WI38 (cell line): Measurements from ENCODE around the gene GRID2.

Experiments used
- H3K4me3 ChIP-seq: 2 replicates; pipeline ENCODE4 v1.5.1; 2011; ENCODE audit warnings: low read depth, mild to moderate bottlenecking, control low read depth, low read length
- TF ChIP-seq, protein P1 (sequence below): IDR thresholded peaks from 2 replicates; pipeline ENCODE4 v1.5.1; 2012; ENCODE audit warnings: low read depth, mild to moderate bottlenecking, control low read depth, low read length

GRID2 gene

GRCh38 chr4:92776080-92776479 is 472.3 kb downstream of the GRID2 start:
- TF ChIP-seq, protein P1, sequence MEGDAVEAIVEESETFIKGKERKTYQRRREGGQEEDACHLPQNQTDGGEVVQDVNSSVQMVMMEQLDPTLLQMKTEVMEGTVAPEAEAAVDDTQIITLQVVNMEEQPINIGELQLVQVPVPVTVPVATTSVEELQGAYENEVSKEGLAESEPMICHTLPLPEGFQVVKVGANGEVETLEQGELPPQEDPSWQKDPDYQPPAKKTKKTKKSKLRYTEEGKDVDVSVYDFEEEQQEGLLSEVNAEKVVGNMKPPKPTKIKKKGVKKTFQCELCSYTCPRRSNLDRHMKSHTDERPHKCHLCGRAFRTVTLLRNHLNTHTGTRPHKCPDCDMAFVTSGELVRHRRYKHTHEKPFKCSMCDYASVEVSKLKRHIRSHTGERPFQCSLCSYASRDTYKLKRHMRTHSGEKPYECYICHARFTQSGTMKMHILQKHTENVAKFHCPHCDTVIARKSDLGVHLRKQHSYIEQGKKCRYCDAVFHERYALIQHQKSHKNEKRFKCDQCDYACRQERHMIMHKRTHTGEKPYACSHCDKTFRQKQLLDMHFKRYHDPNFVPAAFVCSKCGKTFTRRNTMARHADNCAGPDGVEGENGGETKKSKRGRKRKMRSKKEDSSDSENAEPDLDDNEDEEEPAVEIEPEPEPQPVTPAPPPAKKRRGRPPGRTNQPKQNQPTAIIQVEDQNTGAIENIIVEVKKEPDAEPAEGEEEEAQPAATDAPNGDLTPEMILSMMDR, result no peak
- no peak overlapping the region for H3K4me3 ChIP-seq

DNA sequence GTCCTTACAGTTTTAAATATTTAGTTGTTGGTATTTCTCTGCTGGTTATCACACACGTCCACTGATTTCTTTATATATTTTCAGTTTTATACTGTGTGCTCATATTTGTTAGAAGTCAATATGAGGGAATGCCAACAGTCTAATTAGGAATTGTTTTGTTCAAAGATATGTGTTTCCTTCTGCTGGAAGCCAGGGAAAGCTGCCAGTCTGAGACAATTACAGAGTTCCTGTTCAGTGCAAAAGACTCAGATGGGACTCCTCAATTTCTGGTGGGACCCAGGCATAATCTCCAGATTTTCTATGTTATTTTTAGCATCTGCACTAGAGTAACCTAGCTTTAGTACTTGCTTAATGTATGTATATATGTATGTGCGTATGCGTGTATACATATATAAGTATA is 486.0 kb downstream of the GRID2 start:
- TF ChIP-seq, protein P1, result no peak
- no peak overlapping the region for H3K4me3 ChIP-seq

DNA sequence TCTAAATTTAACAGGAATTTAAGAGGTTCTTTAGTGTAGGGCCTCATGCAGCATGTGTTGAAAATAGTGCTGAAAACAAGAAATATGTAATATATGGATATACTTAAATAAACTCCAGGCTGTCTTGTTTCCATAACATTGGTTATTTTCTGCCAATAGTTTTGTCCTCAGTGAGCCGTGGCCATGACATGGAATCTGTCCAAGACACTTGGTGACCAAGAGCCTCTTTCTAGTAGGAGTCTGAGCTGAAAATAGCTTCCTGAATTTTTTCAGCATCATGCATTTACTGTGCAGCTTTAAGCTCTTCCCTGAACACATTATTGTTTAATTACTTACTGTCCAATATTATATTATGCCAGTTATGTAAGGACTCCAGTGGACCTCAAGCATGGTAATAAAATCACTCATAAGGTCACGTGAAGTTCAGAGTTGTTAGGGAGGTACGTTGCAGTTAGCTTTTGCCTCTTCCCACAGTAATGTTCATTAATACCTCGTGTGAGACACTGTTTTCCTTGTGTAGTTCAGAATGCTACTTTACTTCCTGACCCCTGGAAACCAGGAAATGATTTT is 488.2 kb downstream of the GRID2 start:
- TF ChIP-seq, protein P1, result no peak
- no peak overlapping the region for H3K4me3 ChIP-seq

GRCh38 chr4:92809381-92809780 is 505.6 kb downstream of the GRID2 start:
- no peak overlapping the region for H3K4me3 ChIP-seq
- TF ChIP-seq, protein P1, result no peak

GRCh38 chr4:92812652-92813051 is 508.9 kb downstream of the GRID2 start:
- H3K4me3 ChIP-seq, result no peak overlapping the region
- TF ChIP-seq, protein P1, result no peak

DNA sequence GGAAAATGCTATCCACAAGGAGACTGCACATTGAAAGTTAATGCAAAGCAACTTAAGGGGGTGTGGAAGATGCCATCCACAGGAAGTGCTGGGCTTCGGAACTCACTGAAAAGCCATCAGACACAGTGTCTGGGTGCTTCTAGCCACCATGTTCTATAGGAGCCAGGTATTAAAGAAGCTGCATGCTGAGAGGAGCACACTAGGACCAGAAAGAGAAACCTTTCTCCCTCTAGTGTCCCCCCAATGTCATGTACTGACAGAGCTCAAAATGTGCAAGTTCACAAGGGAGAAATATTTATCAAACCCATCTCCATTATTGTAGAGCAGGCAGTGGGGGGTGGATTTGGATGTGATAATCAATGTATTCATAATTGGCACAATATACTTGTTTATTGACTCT is 510.9 kb downstream of the GRID2 start:
- TF ChIP-seq, protein P1, result no peak
- no peak overlapping the region for H3K4me3 ChIP-seq

DNA sequence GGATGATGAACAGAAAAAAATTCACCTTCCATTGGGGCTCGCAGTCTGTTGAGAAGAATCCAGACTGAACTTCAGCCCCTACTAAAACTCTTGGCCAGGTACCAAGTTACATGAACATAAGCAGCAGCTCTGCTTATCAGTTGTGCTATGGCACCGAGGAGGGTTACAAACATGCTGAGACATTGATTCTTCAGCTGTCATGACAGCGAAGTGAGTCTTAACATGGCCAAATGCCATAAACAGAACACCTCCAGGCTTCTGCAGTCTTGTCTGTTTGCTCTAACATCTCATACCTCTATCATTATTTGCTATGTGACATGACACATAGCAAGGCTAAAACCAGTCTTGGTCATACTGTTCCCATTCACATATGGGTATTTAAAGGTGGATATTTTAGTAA is 521.5 kb downstream of the GRID2 start:
- no peak overlapping the region for H3K4me3 ChIP-seq
- TF ChIP-seq, protein P1, result no peak
